HAP-1 (cell line): ENCODE results near the gene ADAM12.

Source experiments
- DNase-seq, 2 experiments: peaks; one replicate each; pipeline ENCODE4 v3.0.0-alpha.2; 2016 to 2020; ENCODE audit warnings: low spot score in 2 of 2
- H3K27me3 ChIP-seq: fragments of 250-450 bp; sonication (Bioruptor Pico); 2 replicates; pipeline ENCODE4 v1.5.1; 2020; ENCODE audit warnings: low read depth, mild to moderate bottlenecking, moderate library complexity
- H3K36me3 ChIP-seq: fragments of 250-450 bp; sonication (Bioruptor Pico); replicated peaks from 2 replicates; pipeline ENCODE4 v1.5.1; 2020; ENCODE audit warnings: mild to moderate bottlenecking
- H3K4me1 ChIP-seq: fragments of 250-450 bp; sonication (Bioruptor Pico); 2 replicates; pipeline ENCODE4 v1.5.1; 2020; ENCODE audit warnings: mild to moderate bottlenecking
- H3K4me3 ChIP-seq: fragments of 250-450 bp; sonication (Bioruptor Pico); 2 replicates; pipeline ENCODE4 v1.5.1; 2020; ENCODE audit warnings: mild to moderate bottlenecking, moderate library complexity
- H3K9me3 ChIP-seq: fragments of 250-450 bp; sonication (Bioruptor Pico); 2 replicates; pipeline ENCODE4 v1.5.1; 2020; ENCODE audit warnings: mild to moderate bottlenecking, moderate library complexity
- in situ Hi-C: fragments of 300-500 bp; cut with MboI; formaldehyde crosslinking; loops from 3 replicates; pipeline ENCODE4 v1.14.3; 2020; ENCODE audit warnings: low sequenced_read_pairs, inconsistent platforms, mixed read lengths

ADAM12 gene

GRCh38 chr10:126080291-126080825, 307.9 kb downstream of the ADAM12 start:
- Histone ChIP-seq H3K4me1 (no peaks in the 10 kb centered on the region), H3K4me3 (no peak overlapping the region), H3K9me3 (peaks cover 4% of the 10 kb centered on the region; the same call in 1 of the 2 replicates), H3K27me3 (peaks cover 3% of the 10 kb centered on the region; the same call in 1 of the 2 replicates), H3K36me3 (no peaks in the 10 kb centered on the region)
- DNase-seq = no peak
- in situ Hi-C loops = no loop called here

GRCh38 chr10:126075009-126075408, 313.3 kb downstream of the ADAM12 start:
- in situ Hi-C loops = no loop called here
- Histone ChIP-seq H3K4me3 (no peak overlapping the region), H3K36me3 (no peaks in the 10 kb centered on the region), H3K4me1 (no peaks in the 10 kb centered on the region), H3K9me3 (peaks cover 4% of the 10 kb centered on the region; the same call in 1 of the 2 replicates), H3K27me3 (peaks cover 9% of the 10 kb centered on the region; the same call in 1 of the 2 replicates)
- DNase-seq = no peak

- no peaks in the 10 kb centered on the region for H3K4me1 ChIP-seq
- in situ Hi-C loops = no loop called here
- H3K36me3 ChIP-seq = no peaks in the 10 kb centered on the region
- no peak overlapping the region for H3K4me3 ChIP-seq
- H3K9me3 ChIP-seq = peaks cover 4% of the 10 kb centered on the region; the same call in 1 of the 2 replicates
- DNase-seq = no peak
- H3K27me3 ChIP-seq = peaks cover 9% of the 10 kb centered on the region; the same call in 1 of the 2 replicates
Observed at GRCh38 chr10:126074291-126074690, 314.0 kb downstream of the ADAM12 start.

GRCh38 chr10:126073606-126074005, 314.7 kb downstream of the ADAM12 start:
- no peak overlapping the region for H3K4me3 ChIP-seq
- H3K9me3 ChIP-seq = peaks cover 4% of the 10 kb centered on the region; the same call in 1 of the 2 replicates
- H3K4me1 ChIP-seq = no peaks in the 10 kb centered on the region
- peaks cover 9% of the 10 kb centered on the region; the same call in 1 of the 2 replicates for H3K27me3 ChIP-seq
- no peak for DNase-seq
- H3K36me3 ChIP-seq = no peaks in the 10 kb centered on the region
- in situ Hi-C loops = no loop called here

- no peak for DNase-seq
- Histone ChIP-seq H3K27me3 (peaks cover 8% of the 10 kb centered on the region; the same call in 1 of the 2 replicates), H3K36me3 (no peaks in the 10 kb centered on the region), H3K4me1 (no peaks in the 10 kb centered on the region), H3K4me3 (no peak overlapping the region), H3K9me3 (peaks cover 4% of the 10 kb centered on the region; the same call in 1 of the 2 replicates)
- in situ Hi-C loops = no loop called here
Observed at GRCh38 chr10:126072622-126073021, 315.7 kb downstream of the ADAM12 start.

DNA sequence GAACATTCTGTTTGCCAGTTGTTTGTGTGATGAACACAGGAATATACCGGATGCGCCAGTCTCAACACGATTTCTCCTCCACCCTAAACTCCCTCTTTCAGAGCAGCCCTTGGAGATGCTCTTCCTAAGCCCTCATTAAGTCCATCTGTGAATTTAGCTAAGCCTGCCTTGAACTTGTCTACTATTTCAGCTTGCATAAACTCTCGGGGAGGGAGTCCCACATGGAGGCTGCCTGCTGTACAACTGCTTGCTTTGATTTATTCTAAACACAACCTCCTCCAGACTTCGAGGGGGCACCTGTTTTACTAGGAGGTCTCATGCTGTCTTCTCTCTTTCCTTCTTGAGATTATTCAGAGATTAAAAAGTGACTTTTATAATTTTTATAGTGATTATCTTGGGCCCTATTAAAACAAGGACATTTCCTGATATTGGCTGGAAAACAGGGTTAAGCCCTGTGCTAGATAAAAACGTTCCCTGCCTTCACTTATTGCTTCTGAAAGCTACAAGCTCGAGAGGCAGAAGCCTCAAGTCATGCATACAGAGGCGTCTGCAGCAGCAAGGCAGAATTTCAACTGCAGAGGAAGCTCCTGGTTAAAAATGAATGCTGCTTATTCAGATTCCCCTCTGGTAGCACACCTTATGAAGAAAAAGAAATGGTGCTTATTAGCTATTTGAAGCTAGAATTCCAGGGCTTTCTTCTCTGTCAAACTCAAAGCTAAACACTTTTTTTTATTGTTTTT, 317.6 kb downstream of the ADAM12 start:
- 0 out of 2 replicates have a peak, but pooled peaks cover 6% of the 10 kb centered on the region for H3K27me3 ChIP-seq
- H3K36me3 ChIP-seq = no peaks in the 10 kb centered on the region
- no peaks in the 10 kb centered on the region for H3K4me1 ChIP-seq
- in situ Hi-C loops = no loop called here
- no peak for DNase-seq
- H3K9me3 ChIP-seq = no peaks in the 10 kb centered on the region
- no peak overlapping the region for H3K4me3 ChIP-seq

GRCh38 chr10:126068322-126068721, 320.0 kb downstream of the ADAM12 start:
- Histone ChIP-seq H3K4me1 (no peaks in the 10 kb centered on the region), H3K27me3 (0 out of 2 replicates have a peak, but pooled peaks cover 6% of the 10 kb centered on the region), H3K9me3 (no peaks in the 10 kb centered on the region), H3K36me3 (no peaks in the 10 kb centered on the region), H3K4me3 (no peak overlapping the region)
- in situ Hi-C loops = no loop called here
- no peak for DNase-seq

DNA sequence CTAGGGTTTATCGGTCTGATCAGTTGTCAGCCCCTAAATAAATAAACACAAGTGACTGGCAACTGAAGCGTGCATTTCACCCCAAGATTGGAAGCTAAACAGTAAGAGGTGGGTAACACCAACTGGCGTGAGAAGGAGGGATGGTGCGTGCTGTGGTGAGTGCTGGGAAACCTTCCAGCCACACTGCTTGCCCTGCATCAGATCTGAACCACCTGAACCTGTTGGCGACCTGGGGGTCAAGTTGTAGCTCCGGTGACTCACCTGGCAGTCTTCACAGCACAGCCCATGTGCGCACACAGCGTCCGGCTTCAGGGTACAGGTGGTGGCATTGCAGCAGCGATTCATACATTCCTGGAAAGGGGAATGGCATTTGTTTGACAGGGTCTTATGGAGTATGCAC, 321.8 kb downstream of the ADAM12 start:
- H3K27me3 ChIP-seq = 0 out of 2 replicates have a peak, but pooled peaks cover 3% of the 10 kb centered on the region
- no peak overlapping the region for H3K4me3 ChIP-seq
- no peaks in the 10 kb centered on the region for H3K9me3 ChIP-seq
- no peak for DNase-seq
- no peaks in the 10 kb centered on the region for H3K4me1 ChIP-seq
- in situ Hi-C loops = no loop called here
- no peaks in the 10 kb centered on the region for H3K36me3 ChIP-seq

GRCh38 chr10:126065751-126066377, 322.4 kb downstream of the ADAM12 start:
- no peak for DNase-seq
- Histone ChIP-seq H3K27me3 (no peaks in the 10 kb centered on the region), H3K9me3 (no peaks in the 10 kb centered on the region), H3K4me1 (no peaks in the 10 kb centered on the region), H3K4me3 (no peak overlapping the region), H3K36me3 (no peaks in the 10 kb centered on the region)
- in situ Hi-C loops = no loop called here

DNA sequence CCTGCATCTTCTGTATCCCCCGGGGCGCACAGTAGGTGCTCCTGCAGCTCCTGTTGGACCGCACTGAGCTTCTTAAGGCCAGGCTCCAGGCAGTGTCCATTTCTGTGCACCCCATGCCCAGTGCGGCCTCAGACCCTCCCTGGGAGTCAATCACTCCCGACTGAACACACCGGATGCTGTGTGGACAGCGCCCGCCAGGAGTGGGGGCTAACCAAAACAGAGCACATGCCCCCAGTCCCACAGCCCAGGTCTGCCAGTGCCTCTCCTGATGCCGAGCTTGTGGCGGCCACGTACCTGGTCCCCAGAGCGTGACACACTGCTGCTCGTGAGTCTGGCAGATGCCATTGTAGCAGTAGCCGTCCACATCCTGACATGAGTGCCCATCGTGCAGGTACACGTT, 323.8 kb downstream of the ADAM12 start:
- DNase-seq = no peak
- Histone ChIP-seq H3K9me3 (no peaks in the 10 kb centered on the region), H3K4me1 (no peaks in the 10 kb centered on the region), H3K36me3 (no peaks in the 10 kb centered on the region), H3K4me3 (no peak overlapping the region), H3K27me3 (no peaks in the 10 kb centered on the region)
- in situ Hi-C loops = no loop called here

GRCh38 chr10:126063353-126063791, 324.9 kb downstream of the ADAM12 start:
- no peaks in the 10 kb centered on the region for H3K27me3 ChIP-seq
- no peaks in the 10 kb centered on the region for H3K9me3 ChIP-seq
- no peak overlapping the region for H3K4me3 ChIP-seq
- no peaks in the 10 kb centered on the region; the same call in 1 of the 2 replicates for H3K4me1 ChIP-seq
- no peak for DNase-seq
- H3K36me3 ChIP-seq = no peaks in the 10 kb centered on the region
- in situ Hi-C loops = no loop called here

DNA sequence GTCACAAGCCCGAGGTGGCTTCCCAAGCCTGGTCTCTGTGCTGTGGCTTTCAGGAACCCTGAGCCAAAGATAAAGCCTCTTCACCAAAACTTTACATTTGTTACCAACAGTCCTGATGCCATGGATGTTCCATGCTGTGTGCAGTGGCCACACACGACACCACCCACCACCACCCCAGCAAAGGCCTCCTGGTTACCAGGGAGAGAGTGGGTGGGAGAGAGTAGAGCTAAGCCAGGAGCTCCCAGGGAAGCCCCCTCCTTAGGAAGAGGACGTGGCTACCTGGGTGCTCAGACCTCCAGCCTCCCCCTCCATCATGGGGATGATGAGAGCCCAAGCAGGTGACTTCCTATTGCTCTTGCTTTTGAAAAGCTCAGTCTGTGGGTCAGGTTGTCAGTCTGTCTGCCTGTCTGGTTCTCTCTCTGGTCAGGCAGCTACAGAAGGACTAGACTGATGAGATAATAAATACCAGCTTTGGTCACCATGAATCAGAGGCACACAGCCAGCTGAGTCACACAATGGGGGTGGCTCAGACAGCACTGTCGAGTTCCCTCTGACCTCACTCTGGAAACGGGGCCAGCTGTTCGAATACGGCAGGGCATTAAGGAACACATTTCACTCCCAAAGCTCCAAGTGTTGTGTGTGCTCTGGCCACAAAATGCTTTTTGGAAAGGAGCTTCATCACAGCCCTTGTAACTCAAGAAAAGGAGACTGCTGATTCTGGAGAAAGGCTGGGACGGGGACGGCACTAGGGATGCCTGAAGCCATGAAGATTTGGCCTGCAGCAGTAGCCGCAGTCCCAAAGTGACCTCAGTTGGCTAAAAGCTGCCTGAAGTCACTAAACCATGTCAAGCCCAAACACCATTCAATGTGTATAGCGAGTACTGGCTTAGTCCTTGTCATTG, 325.9 kb downstream of the ADAM12 start:
- no peaks in the 10 kb centered on the region for H3K27me3 ChIP-seq
- H3K4me1 ChIP-seq = no peaks in the 10 kb centered on the region; the same call in 1 of the 2 replicates
- H3K9me3 ChIP-seq = no peaks in the 10 kb centered on the region
- H3K36me3 ChIP-seq = no peaks in the 10 kb centered on the region
- in situ Hi-C loops = no loop called here
- DNase-seq = no peak
- no peak overlapping the region for H3K4me3 ChIP-seq

DNA sequence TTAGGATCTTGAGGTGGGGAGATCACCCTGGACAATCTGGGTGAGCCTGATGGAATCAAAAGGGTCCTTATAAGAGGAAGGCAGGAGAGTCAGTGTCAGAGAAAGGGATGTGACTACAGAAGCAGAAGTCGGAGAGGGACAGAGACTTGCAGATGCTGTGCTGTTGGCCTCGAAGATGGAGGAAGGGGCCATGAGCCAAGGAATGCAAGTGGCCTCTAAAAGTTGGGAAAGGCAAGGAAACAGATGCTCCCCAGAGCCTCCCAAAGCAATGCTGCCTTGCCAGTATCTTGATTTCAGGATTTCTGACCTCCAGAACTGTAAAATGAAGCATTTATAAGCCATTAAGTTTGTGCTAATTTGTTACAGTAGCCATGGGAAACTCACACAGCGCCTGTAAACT, 326.8 kb downstream of the ADAM12 start:
- no peaks in the 10 kb centered on the region for H3K36me3 ChIP-seq
- no peaks in the 10 kb centered on the region for H3K9me3 ChIP-seq
- no peaks in the 10 kb centered on the region for H3K27me3 ChIP-seq
- no peaks in the 10 kb centered on the region; the same call in 1 of the 2 replicates for H3K4me1 ChIP-seq
- no peak overlapping the region for H3K4me3 ChIP-seq
- in situ Hi-C loops = no loop called here
- DNase-seq = no peak
